Ascending aorta (tissue), 2 donors: Measurements from ENCODE around the gene PRTFDC1. TPM values are rescaled to one million over a fixed set of nuclear protein-coding genes. Genes with fewer than 3 reads are reported as not detected.

Experiments
- DNase-seq, 2 donors: peaks; one replicate each; pipeline ENCODE4 v3.0.0-alpha.2; 2019; ENCODE audit warnings: low spot score in 2 of 2
- H3K27ac ChIP-seq, 2 donors: fragments of 200-600 bp; sonication (generic); one replicate each; pipeline ENCODE4 v1.5.1; 2016 to 2017; ENCODE audit warnings: mild to moderate bottlenecking in 1 of 2
- H3K27me3 ChIP-seq: fragments of 200-600 bp; sonication (generic); one replicate; pipeline ENCODE4 v1.5.1; 2017
- H3K36me3 ChIP-seq, 2 donors: fragments of 200-600 bp; sonication (generic); one replicate each; pipeline ENCODE4 v1.5.1; 2016
- H3K4me1 ChIP-seq, 2 donors: fragments of 200-600 bp; sonication (generic); one replicate each; pipeline ENCODE4 v1.5.1; 2016 to 2017; ENCODE audit warnings: mild to moderate bottlenecking in 1 of 2
- H3K4me3 ChIP-seq, 2 donors: fragments of 200-600 bp; sonication (generic); one replicate each; pipeline ENCODE4 v1.5.1; 2016 to 2017; ENCODE audit warnings: mild to moderate bottlenecking in 1 of 2
- H3K9me3 ChIP-seq, 2 donors: fragments of 200-600 bp; sonication (generic); one replicate each; pipeline ENCODE4 v1.5.1; 2016
- CTCF ChIP-seq, 3 experiments: fragments of 200-600 bp in 2 of 3; fragments of 450-650 bp in 1 of 3; sonication (generic) in 2 of 3; IDR thresholded peaks; one replicate each; pipeline ENCODE4 v1.5.1; 2016 to 2019; ENCODE audit warnings: antibody characterized with exemption in 3 of 3, mild to moderate bottlenecking in 1 of 3, moderate library complexity in 1 of 3
- intact Hi-C: fragments of 100-400 bp; cut with DNase I; formaldehyde crosslinking; loops from one replicate; pipeline ENCODE4 v1.15.1; 2023
- total RNA-seq: library from RNA; depleted of rRNA; stranded (reverse); fragments of >200 nt; gene quantifications from one replicate; pipeline ENCODE4 v1.1.0, GENCODE V29; 2016

The PRTFDC1 gene
- total RNA-seq, 1 donor from 2014 or later = 3.6 TPM

- no peak overlapping the region for H3K27ac ChIP-seq
- intact Hi-C loops = no loop called here
These were observed 43.5 kb downstream of the PRTFDC1 start for GRCh38 chr10:24908793-24909423.

GRCh38 chr10:24907956-24908355 is 44.5 kb downstream of the PRTFDC1 start:
- H3K4me3 ChIP-seq = no peak overlapping the region
- DNase-seq = no peak
- H3K36me3 ChIP-seq = no peaks in the 10 kb centered on the region
- no peaks in the 10 kb centered on the region for H3K27me3 ChIP-seq
- no peaks in the 10 kb centered on the region for H3K4me1 ChIP-seq
- H3K27ac ChIP-seq = no peak overlapping the region
- TF ChIP-seq CTCF (IDR thresholded peaks at IDR 0.05) = no peak
- intact Hi-C loops = no loop called here
- H3K9me3 ChIP-seq = no peaks in the 10 kb centered on the region

More at GRCh38 chr10:24908793-24909423, 43.5 kb downstream of the PRTFDC1 start:
- Histone ChIP-seq H3K9me3 (no peaks in the 10 kb centered on the region), H3K4me3 (no peak overlapping the region), H3K27me3 (no peaks in the 10 kb centered on the region), H3K36me3 (no peaks in the 10 kb centered on the region), H3K4me1 (peaks cover 0 to 9% of the 10 kb centered on the region in 2 donors)
- no peak for TF ChIP-seq CTCF (IDR thresholded peaks at IDR 0.05)
- no peak for DNase-seq

- no peaks in the 10 kb centered on the region for H3K9me3 ChIP-seq
- DNase-seq = no peak
- no peak overlapping the region for H3K27ac ChIP-seq
- no peaks in the 10 kb centered on the region for H3K27me3 ChIP-seq
- no peak overlapping the region for H3K4me3 ChIP-seq
- intact Hi-C loops = no loop called here
- TF ChIP-seq CTCF (IDR thresholded peaks at IDR 0.05) = no peak
- H3K36me3 ChIP-seq = no peaks in the 10 kb centered on the region
- peaks cover 6 to 12% of the 10 kb centered on the region in 2 donors for H3K4me1 ChIP-seq
These were observed 46.0 kb downstream of the PRTFDC1 start for GRCh38 chr10:24906372-24906771.

GRCh38 chr10:24904824-24905223 is 47.6 kb downstream of the PRTFDC1 start:
- intact Hi-C loops = no loop called here
- Histone ChIP-seq H3K4me1 (peaks cover 9 to 17% of the 10 kb centered on the region in 2 donors), H3K36me3 (no peaks in the 10 kb centered on the region), H3K9me3 (no peaks in the 10 kb centered on the region), H3K4me3 (no peak overlapping the region), H3K27me3 (no peaks in the 10 kb centered on the region), H3K27ac (no peak overlapping the region)
- no peak for DNase-seq
- TF ChIP-seq CTCF (IDR thresholded peaks at IDR 0.05) = no peak

GRCh38 chr10:24902400-24902728 is 50.0 kb downstream of the PRTFDC1 start:
- H3K4me1 ChIP-seq = peaks cover 9 to 17% of the 10 kb centered on the region in 2 donors
- no peak overlapping the region for H3K4me3 ChIP-seq
- no peak for TF ChIP-seq CTCF (IDR thresholded peaks at IDR 0.05)
- intact Hi-C loops = no loop called here
- no peaks in the 10 kb centered on the region for H3K9me3 ChIP-seq
- no peaks in the 10 kb centered on the region for H3K27me3 ChIP-seq
- H3K27ac ChIP-seq = no peak overlapping the region
- H3K36me3 ChIP-seq = no peaks in the 10 kb centered on the region
- DNase-seq = no peak
